GM21515 (cell line): ENCODE data around the gene MGP.

ENCODE experiments used
- ATAC-seq: cut with Tn5 transposase; IDR thresholded peaks from one replicate; pipeline ENCODE4 v1.9.1; 2021; ENCODE audit not compliant: unreplicated experiment

MGP gene

GRCh38 chr12:14868916-14869506 is 16.6 kb downstream of the MGP start:
- ATAC-seq = no peak

- ATAC-seq = no peak
These were observed 25.2 kb downstream of the MGP start for GRCh38 chr12:14860490-14860889.

DNA sequence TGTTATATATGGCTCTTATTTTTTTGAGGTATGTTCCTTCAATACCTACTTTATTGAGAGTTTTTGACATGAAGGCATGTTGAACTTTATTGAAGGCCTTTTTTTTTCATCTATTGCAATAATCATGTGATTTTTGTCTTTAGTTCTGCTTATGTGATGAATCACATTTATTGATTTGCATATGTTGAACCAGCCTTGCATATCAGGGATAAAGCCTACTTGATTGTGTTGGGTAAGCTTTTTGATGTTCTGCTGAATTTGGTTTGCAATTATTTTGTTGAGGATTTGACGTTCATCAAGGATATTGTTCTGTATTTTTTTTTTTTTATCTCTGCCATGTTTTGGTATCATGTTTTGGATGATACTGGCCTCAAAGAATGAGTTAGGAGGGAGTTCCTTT is 27.1 kb downstream of the MGP start:
- no peak for ATAC-seq

DNA sequence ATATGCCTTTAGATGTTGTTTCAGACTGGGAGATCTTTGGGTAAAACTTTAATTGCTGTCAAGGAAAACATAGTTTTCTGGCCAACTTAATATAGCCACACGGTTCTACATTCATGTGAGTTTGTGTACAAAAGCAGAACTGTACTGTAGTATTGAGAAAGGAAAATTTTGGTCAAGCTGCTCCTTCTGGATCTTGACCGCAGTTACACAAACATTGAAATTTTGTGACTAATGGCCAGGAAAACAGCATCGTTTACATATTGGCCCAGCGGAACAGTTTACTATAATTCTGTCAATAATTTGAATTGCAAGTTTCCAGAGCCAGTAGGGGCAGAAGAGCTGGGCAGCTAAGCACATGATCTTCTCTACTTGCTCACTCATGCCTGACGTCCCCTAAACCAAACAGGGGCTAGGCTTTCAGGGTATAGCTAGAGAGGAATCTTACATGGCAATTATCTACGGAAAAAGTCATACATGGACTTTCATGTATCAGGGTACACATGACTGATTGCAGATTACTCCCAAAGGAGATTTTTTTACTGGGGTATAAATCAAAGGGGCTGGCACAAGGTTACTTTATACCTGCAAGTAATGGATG is 31.0 kb downstream of the MGP start:
- no peak for ATAC-seq

DNA sequence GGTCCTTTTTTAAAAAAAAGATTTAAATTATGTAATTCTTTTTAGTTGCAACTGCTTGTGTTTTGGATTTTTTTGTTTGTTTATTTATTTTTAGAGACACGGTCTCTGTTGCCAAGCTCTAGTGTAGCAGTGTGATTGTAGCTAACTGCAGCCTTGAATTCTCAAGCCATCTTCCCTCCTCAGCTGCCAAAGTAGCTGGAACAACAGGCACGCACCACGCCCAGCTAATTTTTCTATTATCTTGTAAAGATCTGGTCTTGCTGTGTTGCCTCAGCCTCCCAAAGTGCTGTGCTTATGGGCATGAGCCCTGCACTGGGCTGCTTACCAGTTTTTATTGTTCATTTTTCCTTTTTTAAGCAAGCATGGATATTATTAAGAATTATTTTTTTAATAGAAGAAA is 31.7 kb downstream of the MGP start:
- no peak for ATAC-seq

DNA sequence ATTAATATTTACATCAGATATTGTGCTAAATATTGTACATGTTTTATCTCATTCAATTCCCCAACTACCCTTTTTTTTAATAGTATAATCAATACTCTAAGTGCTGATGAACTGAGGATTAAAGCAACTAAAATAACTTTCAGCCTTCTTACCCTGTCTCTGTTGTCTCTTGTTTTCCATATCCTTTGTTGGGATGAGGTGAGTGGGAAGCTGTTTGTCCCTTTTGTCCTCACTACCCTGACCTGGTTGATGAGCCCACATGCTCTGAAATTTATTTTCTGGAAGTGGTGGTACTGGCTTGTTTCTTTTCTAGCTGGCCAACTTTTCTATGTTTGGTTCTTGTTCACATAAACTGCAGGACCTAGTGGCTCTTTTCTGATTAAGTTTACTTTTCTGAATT is 32.8 kb downstream of the MGP start:
- ATAC-seq = no peak

- peak; percentile 82 for ATAC-seq
These were observed 34.6 kb downstream of the MGP start for GRCh38 chr12:14850929-14851663.

GRCh38 chr12:14849661-14850060 is 36.0 kb downstream of the MGP start:
- ATAC-seq = no peak

DNA sequence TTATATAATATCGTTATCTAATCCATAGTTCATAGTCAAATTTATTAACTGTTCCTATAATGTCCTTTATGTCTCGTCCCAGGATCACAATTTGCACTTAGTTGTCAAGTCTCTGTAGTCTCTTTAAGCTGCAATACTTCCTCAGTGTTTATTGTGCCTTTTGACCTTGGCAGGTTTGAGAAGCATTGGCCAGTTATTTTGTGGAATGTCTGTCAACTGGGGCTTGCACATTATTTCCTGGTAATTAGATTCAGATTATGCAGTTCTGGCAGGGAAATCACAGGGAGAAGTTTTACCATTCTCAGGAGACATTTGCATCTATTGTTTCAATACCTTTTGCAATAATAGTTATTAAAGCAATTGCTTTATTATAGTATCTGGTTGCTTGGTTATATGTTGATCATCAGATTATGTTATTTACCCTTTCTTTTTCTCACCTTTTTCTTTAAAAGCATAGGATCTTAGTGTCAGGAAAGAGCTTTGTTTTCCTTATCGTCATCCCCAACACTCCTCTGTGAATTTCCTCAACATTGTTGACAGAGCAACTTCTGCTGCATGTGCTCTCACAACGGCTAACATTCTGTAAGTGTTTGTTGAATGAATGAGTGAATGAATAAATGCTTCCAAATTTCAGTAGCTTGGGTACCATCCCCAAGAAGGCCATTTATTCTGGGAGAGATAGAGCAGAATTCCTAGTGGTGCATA is 38.6 kb downstream of the MGP start:
- ATAC-seq = no peak

- no peak for ATAC-seq
These were observed 39.5 kb downstream of the MGP start for GRCh38 chr12:14846042-14846587.

GRCh38 chr12:14845350-14845750 is 40.3 kb downstream of the MGP start:
- no peak for ATAC-seq

DNA sequence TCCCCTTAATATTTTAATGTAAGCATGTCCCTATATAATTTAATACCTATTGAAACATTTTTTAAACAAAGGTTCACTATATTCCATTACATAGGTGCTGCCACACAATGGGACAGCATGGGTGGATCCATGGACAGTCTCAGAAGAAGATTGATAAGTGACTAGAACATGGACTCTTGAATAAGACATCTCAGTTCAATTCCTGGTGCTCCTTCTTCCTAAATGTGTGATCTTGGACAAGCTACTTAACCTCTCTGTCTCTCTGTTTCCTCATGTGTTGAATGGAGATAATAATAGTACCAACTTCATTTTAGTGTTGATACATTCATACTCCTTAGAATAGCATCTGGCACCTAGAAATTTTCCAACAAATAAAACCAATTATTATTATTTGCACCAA is 41.3 kb downstream of the MGP start:
- ATAC-seq = no peak

DNA sequence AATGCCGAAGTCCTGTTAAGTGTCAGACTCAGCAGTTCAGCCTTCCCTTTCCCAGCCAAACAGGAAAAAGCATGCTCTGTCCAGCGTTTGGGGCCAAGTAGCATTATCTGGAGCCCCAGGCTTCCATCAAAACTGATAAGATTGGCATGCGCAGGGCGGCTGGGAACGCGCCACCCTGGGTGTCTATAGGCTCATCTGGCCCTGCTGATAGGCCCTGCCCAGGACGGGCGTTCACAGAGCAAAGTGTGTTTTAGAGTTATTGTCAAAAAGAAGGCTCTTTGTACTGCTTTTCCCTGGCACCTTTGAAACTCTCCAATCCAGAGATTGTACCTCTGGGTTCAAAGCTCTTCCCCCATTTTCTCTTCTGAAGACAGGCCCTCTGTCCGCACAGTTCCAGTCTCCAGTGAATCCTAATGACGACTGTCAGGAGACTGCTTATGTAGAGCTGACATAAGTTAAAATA is 42.2 kb downstream of the MGP start, which contains the start of gene ART4:
TSS of gene ART4 (minus strand) at position 102 of the 463 bp plus-strand sequence. CDS start 413 bp downstream, outside the sequence.
- no peak for ATAC-seq

- ATAC-seq = no peak
These were observed 43.3 kb downstream of the MGP start for GRCh38 chr12:14842315-14842714.

DNA sequence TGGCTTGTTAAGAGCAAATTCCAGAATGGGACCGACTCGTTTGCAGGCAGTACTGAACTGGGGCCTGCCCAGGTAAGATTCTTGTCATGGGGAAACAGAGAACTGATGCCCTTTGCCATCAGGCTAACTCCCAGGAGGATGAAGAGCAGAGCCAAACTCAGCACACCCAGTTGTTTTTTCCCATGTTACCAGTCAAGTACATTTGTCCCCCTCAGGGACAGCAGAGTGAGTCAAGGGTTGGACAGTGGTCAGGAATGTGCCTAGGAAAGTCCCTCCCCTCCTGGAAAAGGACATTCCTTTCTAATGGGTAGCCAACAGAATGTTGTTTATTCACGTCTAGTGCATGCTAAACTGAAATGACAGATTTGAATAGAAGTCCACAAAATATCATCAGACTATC is 43.9 kb downstream of the MGP start:
- no peak for ATAC-seq

DNA sequence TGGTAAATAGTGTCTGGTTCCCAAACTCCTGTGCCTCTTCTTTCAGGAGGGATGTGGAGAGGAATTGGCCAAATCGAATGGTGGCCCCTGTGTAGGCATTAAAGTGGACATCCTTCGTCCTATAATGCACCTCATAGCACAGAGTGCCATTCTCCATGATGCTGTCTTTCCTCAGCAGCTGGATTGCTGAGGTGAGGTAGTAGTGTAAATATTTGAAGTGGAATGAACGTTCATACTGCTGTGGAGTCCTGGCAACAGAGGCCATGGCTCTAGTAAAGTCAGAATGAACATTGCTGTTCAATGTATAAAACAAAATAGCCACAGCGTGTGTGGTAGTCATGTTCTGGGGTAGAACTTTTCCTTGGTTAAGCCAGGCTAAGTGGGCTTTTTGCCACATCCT is 45.0 kb downstream of the MGP start:
- ATAC-seq = no peak

DNA sequence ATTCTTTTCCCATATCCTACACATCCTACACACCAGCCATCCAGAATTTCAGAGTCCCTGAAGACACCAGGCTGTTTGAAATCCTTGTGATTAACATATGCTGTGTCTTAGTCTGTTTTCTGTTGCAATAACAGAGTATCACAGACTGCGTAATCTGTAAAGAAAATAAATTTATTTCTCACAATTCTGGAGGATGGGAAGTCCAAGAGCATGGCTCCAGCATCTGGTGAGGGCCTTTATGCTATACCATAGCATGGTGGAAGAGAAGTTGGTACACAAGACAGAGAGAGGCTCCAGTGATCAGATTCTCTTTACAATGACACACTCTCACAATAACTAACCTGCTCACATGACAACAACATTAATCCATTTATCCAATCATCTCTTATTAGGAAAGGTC is 46.4 kb downstream of the MGP start:
- ATAC-seq = no peak

DNA sequence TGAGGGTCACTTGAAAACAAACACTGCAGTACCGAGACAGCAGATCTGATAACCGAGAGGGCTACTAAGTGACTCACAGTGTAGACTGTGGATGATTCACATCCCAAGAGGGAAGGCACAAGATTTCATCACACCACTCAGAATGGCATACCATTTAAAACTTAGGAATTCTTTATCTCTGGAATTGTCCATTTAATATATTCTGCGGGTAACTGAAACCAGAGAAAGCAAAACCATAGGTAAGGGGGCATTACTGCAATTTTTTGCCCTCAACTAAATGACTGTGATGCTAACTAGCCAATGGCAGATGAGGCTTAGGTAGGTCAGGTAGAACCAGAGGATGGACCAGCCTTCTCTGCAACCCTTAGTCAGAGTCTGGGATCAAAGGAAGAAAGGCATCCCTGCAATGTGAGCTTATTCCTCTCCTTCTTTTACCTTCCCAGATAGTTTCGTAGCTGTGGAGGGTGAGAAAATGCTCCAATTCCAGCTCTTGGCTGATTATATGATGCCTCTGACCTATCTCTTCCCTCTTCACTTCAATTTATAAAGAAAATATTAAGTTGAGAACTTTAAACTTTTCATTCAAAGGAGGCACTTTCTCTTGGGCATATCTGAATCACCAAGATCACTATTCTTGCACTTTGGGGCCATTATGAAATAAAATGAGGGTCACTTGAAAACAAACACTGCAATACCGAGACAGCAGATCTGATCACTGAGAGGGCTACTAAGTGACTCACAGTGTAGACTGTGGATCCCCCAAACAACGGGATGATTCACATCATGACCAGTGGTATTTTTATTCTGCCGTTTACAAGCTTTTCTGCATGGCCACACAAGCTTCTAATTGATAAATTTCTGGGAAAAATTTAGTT is 49.1 kb downstream of the MGP start:
- ATAC-seq = no peak

- ATAC-seq = no peak
These were observed 51.1 kb downstream of the MGP start for GRCh38 chr12:14834509-14834908.

DNA sequence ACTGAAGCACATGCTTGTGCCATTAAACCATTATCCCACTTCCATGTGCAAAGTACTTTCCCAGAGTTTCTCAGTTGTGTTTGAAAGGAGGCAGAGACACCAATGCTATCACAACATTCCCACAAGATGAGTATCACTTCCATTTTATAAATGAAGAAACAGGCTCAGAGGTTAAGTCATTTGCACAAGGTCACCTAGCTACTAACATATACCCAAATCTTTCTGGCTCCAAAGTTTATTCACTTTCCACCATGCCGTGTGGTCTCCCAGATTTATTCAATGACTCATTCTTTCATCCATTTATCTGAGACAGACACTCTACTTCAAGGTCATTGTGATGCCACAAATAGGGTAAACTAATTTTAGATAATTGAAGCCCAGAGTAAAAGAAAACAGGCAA is 51.7 kb downstream of the MGP start:
- ATAC-seq = no peak
